MCF 10A (cell line): ENCODE measurements around the gene GDPGP1. TPM values are rescaled to one million over a fixed set of nuclear protein-coding genes. Genes with fewer than 3 reads are reported as not detected.
"Not testable (repeated sequence)": the region's sequence is repeated elsewhere in the genome, so short reads cannot be mapped to it uniquely, and the experiment has no call there.

Source experiments
- BruUV-seq: library from RNA; stranded (reverse); fragments of 400-500 nt; replicated peaks from 2 replicates; lab custom pipeline; 2021; lab: Mats Ljungman, UMichigan
- CTCF ChIA-PET: fragments of 300-600 bp; sonication (Branson Sonifier 250); formaldehyde crosslinking; extraction: SDS; loops from one replicate; lab custom pipeline; 2021; ENCODE audit warnings: antibody characterized with exemption, inconsistent platforms; lab: Yijun Ruan, JAX
- POLR2A ChIA-PET: fragments of 300-600, 350-650 bp; sonication (Branson Sonifier 250); formaldehyde crosslinking; extraction: SDS; loops from one replicate; lab custom pipeline; 2020; ENCODE audit warnings: antibody characterized with exemption, inconsistent platforms; lab: Yijun Ruan, JAX
- DNase-seq: peaks from one replicate; pipeline ENCODE4 v3.0.0-alpha.2; 2018; ENCODE audit not compliant: unreplicated experiment
- H3K27ac Mint-ChIP-seq: one replicate; pipeline ENCODE4 v1.8.0; 2022; ENCODE audit warnings: mild to moderate bottlenecking, low read depth, mixed read lengths; ENCODE audit not compliant: unreplicated experiment
- H3K27me3 Mint-ChIP-seq: one replicate; pipeline ENCODE4 v1.8.0; 2022; ENCODE audit warnings: mixed read lengths; ENCODE audit not compliant: insufficient read depth, unreplicated experiment
- H3K36me3 Mint-ChIP-seq: one replicate; pipeline ENCODE4 v1.8.0; 2022; ENCODE audit warnings: mild to moderate bottlenecking, moderate library complexity, mixed read lengths; ENCODE audit not compliant: insufficient read depth, unreplicated experiment
- H3K4me1 Mint-ChIP-seq: one replicate; pipeline ENCODE4 v1.8.0; 2022; ENCODE audit warnings: mixed read lengths; ENCODE audit not compliant: insufficient read depth, unreplicated experiment
- H3K4me3 Mint-ChIP-seq: one replicate; pipeline ENCODE4 v1.8.0; 2022; ENCODE audit warnings: mild to moderate bottlenecking, moderate library complexity, mixed read lengths; ENCODE audit not compliant: unreplicated experiment
- H3K9me3 Mint-ChIP-seq: one replicate; pipeline ENCODE4 v1.8.0; 2022; ENCODE audit warnings: mixed read lengths; ENCODE audit not compliant: unreplicated experiment
- intact Hi-C: fragments of 100-400 bp; cut with micrococcal nuclease; formaldehyde crosslinking; loops from 2 replicates; pipeline ENCODE4 v1.14.1; 2022
- total RNA-seq: library from RNA; stranded (reverse); gene quantifications from 2 replicates; pipeline ENCODE4 v1.2.3, GENCODE V29; 2022
- TF ChIP-seq, protein P1 (sequence below): fragments of 200-600 bp; IDR thresholded peaks from one replicate; pipeline ENCODE4 v1.8.0; 2022; ENCODE audit warnings: antibody characterized with exemption, mild to moderate bottlenecking; ENCODE audit not compliant: unreplicated experiment

Gene GDPGP1
- total RNA-seq, 1 experiment from 2014 or later: 3.4 TPM

GRCh38 chr15:90287101-90287500 is 53.1 kb downstream of the GDPGP1 start:
- intact Hi-C loops: no loop called here
- no peaks in the 10 kb centered on the region for H3K9me3 Mint-ChIP-seq
- ChIA-PET POLR2A (no interaction called here), CTCF (interaction anchor here (0.6 to 1.3 kb wide), 10 partner anchors 19 to 787 kb away, joined by 3 to 9 read pairs (median 4); partner anchors contain the start of gene TTLL13)
- H3K4me3 Mint-ChIP-seq: no peak overlapping the region
- H3K4me1 Mint-ChIP-seq: no peaks in the 10 kb centered on the region
- H3K27me3 Mint-ChIP-seq: no peaks in the 10 kb centered on the region
- TF ChIP-seq, protein P1, sequence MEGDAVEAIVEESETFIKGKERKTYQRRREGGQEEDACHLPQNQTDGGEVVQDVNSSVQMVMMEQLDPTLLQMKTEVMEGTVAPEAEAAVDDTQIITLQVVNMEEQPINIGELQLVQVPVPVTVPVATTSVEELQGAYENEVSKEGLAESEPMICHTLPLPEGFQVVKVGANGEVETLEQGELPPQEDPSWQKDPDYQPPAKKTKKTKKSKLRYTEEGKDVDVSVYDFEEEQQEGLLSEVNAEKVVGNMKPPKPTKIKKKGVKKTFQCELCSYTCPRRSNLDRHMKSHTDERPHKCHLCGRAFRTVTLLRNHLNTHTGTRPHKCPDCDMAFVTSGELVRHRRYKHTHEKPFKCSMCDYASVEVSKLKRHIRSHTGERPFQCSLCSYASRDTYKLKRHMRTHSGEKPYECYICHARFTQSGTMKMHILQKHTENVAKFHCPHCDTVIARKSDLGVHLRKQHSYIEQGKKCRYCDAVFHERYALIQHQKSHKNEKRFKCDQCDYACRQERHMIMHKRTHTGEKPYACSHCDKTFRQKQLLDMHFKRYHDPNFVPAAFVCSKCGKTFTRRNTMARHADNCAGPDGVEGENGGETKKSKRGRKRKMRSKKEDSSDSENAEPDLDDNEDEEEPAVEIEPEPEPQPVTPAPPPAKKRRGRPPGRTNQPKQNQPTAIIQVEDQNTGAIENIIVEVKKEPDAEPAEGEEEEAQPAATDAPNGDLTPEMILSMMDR: no peak
- no peaks in the 10 kb centered on the region for H3K36me3 Mint-ChIP-seq
- no peak for DNase-seq
- no peak overlapping the region for H3K27ac Mint-ChIP-seq
- BruUV-seq: no TSS peak

GRCh38 chr15:90287946-90288345 is 53.9 kb downstream of the GDPGP1 start:
- POLR2A ChIA-PET: interaction anchor here (0.6 to 1.0 kb wide), 3 partner anchors 9 to 27 kb away, joined by 3 to 4 read pairs (median 3); no protein-coding TSS in a partner anchor
- CTCF ChIA-PET: interaction anchor here (0.6 to 0.8 kb wide), 4 partner anchors 13 to 140 kb away, joined by 3 to 6 read pairs (median 3); no protein-coding TSS in a partner anchor
- no peaks in the 10 kb centered on the region for H3K36me3 Mint-ChIP-seq
- H3K4me1 Mint-ChIP-seq: no peaks in the 10 kb centered on the region
- H3K4me3 Mint-ChIP-seq: no peak overlapping the region
- TF ChIP-seq, protein P1: no peak
- DNase-seq: no peak
- H3K27ac Mint-ChIP-seq: no peak overlapping the region
- H3K9me3 Mint-ChIP-seq: no peaks in the 10 kb centered on the region
- no peaks in the 10 kb centered on the region for H3K27me3 Mint-ChIP-seq
- intact Hi-C loops: no loop called here
- no TSS peak for BruUV-seq

- intact Hi-C loops: loop anchor here (2.0 kb wide), 2 partner anchors 29 to 401 kb away; no protein-coding TSS in a partner anchor
- no peaks in the 10 kb centered on the region for H3K27me3 Mint-ChIP-seq
- no peaks in the 10 kb centered on the region for H3K36me3 Mint-ChIP-seq
- no TSS peak for BruUV-seq
- no peak overlapping the region for H3K27ac Mint-ChIP-seq
- ChIA-PET CTCF (interaction anchor here (0.6 to 4.3 kb wide), 12 partner anchors 9 to 594 kb away, joined by 3 to 54 read pairs (median 4); no protein-coding TSS in a partner anchor), POLR2A (no interaction called here)
- DNase-seq: peak; percentile 69
- H3K4me3 Mint-ChIP-seq: no peak overlapping the region
- H3K9me3 Mint-ChIP-seq: no peaks in the 10 kb centered on the region
- peaks cover 6% of the 10 kb centered on the region for H3K4me1 Mint-ChIP-seq
- TF ChIP-seq, protein P1: no peak
Measured at GRCh38 chr15:90291679-90292356, 57.8 kb downstream of the GDPGP1 start.

DNA sequence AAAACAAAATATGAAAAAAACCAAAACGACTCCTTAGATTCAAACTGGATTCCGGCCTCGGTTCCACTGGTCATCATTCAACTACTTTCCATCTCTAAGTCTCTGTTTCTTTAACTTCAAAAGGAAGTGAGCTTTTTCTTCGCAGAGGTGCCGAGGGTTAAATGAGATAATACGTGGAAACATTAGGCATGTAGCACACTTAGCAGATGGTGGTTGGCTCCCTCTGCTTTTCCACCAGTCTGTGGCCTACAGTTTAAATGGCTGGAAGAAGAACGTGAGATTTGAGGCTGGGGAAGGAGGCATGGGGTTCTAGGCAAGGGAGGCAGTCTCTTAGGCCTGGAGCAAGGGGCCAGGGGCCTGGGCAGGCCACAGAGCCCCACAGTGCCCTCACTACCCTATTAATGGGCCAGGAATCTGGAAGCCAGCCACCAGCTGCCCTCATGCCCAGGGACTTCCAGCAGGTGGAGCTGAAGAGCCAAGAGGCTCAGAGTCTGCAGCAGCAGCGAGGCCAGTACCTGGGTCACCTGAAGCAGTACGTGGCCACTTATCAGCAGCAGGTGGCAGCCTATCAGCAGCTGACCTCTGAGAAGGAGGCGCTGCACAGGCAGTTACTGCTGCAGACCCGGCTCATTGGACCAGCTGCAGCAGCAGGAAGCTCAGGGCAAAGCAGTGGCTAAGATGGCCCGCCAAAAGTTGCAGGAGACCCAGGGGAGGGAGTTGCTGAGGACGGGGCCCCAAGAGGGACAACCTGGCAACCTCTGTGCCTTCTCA is 59.2 kb downstream of the GDPGP1 start:
- not testable (repeated sequence) for H3K9me3 Mint-ChIP-seq, H3K36me3 Mint-ChIP-seq, H3K4me3 Mint-ChIP-seq, H3K27me3 Mint-ChIP-seq, BruUV-seq, H3K4me1 Mint-ChIP-seq, H3K27ac Mint-ChIP-seq
- DNase-seq: peak; percentile 88
- TF ChIP-seq, protein P1: peak; percentile 83
- POLR2A ChIA-PET: interaction anchor here (0.8 to 1.1 kb wide), 2 partner anchors 18 to 26 kb away, joined by 3 read pairs; no protein-coding TSS in a partner anchor
- CTCF ChIA-PET: interaction anchor here (0.6 to 4.5 kb wide), 59 partner anchors 8 to 686 kb away, joined by 3 to 54 read pairs (median 4); partner anchors contain the start of genes HDDC3 and UNC45A
- intact Hi-C loops: loop anchor here (1.0 to 2.0 kb wide), 4 partner anchors 28 to 593 kb away; no protein-coding TSS in a partner anchor
